NCI-H128 (cell line): ENCODE measurements around the gene NOLC1.

Experiments used
- DNase-seq: peaks from one replicate; lab custom pipeline; 2025; ENCODE audit not compliant: unreplicated experiment; lab: John Stamatoyannopoulos, UW

The NOLC1 gene

DNA sequence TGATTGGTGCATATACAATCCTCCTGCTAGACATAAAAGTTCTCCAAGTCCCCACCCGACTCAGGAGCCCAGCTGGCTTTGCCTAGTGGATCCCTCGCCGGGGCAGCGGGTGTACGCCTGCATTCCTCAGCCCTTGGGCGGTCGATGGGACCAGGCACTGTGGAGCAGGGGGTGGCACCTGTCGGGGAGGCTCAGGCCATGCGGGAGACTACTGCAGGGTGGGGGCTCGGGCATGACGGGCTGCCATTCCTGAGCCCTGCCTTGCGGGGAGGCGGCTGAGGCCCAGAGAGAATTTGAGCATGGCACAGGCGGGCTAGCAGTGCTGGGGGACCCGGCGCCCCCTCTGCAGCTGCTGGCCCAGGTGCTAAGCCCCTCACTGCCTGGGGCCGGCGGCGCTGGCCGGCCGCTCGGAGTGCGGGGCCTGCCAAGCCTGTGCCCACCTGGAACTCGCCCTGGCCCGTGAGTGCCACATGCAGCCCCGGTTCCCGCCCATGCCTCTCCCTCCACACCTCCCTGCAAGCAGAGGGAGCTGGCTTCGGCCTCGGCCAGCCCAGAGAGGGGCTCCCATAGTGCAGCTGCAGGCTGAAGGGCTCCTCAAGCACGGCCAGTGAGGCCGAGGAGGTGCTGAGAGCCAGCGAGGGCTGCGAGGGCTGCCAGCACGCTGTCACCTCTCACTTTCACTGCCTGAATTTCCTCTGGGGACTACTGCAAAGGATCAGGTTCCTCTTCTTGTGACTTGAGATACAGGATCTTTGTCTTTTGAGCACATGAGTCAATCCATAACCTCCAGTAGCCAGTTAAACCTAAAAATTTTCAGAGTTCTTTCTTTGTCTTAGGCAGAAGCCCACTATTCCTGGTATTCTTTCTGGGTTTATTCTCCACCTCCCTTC lies 48.8 kb downstream of the NOLC1 start:
- no peak for DNase-seq

DNA sequence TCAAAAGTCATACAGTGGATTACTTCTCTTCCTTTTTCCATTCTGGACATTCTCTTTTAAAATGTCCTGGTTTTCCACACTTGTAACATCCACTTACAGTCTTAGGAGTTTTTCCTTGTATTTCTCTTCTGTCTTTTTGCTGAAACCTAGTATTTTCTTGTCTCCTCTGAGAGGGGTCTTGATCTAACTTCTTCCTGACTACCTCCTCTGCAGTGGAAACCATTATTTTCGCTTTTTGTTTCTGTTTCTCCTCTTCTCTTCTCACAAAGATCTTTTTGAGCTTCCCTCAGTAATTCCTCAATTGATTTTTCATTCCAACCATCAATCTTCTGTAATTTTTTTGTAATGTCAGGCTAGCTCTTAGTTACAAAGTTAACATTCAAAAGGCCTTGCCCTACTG lies 50.2 kb downstream of the NOLC1 start:
- DNase-seq = no peak

DNA sequence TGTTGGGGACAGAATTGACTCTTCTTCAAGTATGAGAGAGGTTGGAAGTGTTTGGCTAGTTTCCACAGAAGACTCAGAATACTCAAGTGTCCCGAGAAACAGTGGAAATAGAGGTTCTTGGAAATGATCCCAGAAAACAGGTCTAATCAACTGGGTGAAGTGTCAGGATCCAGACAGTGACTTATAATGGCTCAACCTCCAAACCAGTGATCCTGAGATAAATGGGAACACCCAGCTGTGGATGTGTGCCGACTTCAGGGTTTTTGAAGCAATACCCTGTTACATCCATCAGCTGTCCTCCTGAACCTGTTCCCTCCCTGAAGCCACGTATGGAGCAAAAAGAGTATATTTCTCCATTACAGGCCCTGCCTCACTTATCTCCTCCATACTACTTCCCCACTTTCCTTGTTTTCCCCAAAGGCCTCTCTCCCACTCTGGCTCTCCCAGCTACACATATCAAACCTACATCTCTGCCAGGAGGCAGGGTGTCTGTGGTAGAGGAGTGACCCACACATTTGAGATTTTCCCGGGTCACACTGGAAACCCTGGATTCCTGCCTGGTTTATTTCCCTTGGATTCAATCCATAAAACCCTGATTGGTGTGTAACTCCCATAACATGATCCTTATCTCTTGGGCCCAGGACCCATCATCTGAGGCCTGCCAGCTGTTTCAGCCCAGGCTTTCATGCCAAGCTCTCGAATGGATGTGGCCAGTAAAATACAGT lies 56.3 kb downstream of the NOLC1 start:
- DNase-seq = no peak

DNA sequence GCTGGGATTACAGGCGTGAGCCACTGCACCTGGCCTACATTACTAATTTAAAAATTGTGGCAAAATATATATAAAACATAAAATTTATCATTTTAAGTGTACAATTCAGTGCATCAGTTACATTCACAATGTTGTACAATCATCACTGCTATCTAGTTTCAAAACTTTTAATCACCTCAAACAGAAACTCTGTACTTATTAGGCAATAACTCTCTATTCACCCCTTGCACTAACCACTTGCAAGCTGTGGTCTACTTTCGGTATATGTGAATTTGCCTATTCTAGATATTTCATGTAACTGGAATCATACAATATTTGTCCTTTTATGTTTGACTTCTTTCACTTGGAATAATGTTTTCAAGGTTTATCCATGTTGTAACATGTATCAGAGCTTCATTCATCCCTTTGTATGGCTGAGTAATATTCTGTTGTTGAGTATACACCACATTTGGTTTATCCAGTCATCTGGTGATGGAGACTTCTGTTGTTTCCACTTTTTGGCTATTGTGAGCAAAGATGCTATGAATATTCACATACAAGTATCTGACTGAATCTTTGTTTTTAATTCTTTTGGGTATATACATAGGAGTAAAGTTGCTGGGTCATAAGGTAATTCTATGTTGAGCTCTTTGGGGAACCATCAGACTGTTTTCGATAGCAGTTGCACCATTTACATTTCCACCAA lies 59.6 kb downstream of the NOLC1 start:
- DNase-seq = no peak
